Panc1 (cell line): ENCODE results near the gene HLCS.

Experiments used
- POLR2AphosphoS5 ChIP-seq: IDR thresholded peaks from 2 replicates; pipeline ENCODE4 v1.6.1; 2012; ENCODE audit warnings: mild to moderate bottlenecking, low read depth, low read length, moderate library complexity
- TCF7L2 ChIP-seq: IDR thresholded peaks from 2 replicates; pipeline ENCODE4 v1.6.1; 2011; ENCODE audit warnings: mild to moderate bottlenecking, low read depth, low read length, inconsistent platforms
- TF ChIP-seq, protein P1 (sequence below): fragments of 450-650 bp; IDR thresholded peaks from 2 replicates; pipeline ENCODE4 v1.5.1; 2017; ENCODE audit warnings: mild to moderate bottlenecking
- TF ChIP-seq, protein P2 (sequence below), 2 experiments: IDR thresholded peaks; 2 replicates each; pipeline ENCODE4 v1.6.1; 2011 to 2012; ENCODE audit warnings: low read depth in 2 of 2, control low read depth in 1 of 2, low read length in 1 of 2, mild to moderate bottlenecking in 1 of 2, moderate library complexity in 1 of 2; ENCODE audit not compliant: insufficient read depth in 1 of 2

DNA sequence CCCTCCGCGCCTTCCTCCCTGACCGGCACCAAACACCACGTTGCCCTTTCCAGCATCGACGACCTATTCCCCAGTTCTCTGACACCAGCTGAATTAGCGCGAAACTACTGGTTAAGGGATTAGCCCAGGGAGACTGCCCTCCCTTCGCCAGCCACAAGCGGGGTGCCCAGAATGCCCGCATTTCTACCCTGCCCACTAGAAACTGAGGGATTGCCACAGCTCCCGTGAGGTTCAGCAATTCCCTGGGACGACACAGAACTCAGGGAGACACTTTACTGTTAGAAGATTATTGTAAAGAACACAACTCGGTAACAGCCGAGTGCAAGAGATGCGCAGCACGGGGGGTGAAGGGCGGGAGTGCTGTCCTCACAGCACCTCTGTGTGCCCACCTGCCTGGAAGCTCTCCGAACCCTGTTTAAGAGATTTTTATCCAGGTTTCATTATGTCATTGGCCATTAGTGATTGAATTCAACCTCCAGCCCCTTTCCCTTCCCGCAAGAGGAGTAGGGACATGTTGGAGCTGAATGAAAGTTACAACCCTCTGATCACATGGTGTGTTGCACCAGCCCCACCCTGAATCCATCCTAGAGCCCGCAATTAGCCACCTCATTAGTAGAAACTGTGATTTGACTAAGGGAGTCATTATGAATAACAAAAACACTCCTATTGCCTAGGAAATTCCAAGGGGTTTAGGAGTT lies 24.2 kb upstream of the HLCS start:
- TF ChIP-seq, protein P1, sequence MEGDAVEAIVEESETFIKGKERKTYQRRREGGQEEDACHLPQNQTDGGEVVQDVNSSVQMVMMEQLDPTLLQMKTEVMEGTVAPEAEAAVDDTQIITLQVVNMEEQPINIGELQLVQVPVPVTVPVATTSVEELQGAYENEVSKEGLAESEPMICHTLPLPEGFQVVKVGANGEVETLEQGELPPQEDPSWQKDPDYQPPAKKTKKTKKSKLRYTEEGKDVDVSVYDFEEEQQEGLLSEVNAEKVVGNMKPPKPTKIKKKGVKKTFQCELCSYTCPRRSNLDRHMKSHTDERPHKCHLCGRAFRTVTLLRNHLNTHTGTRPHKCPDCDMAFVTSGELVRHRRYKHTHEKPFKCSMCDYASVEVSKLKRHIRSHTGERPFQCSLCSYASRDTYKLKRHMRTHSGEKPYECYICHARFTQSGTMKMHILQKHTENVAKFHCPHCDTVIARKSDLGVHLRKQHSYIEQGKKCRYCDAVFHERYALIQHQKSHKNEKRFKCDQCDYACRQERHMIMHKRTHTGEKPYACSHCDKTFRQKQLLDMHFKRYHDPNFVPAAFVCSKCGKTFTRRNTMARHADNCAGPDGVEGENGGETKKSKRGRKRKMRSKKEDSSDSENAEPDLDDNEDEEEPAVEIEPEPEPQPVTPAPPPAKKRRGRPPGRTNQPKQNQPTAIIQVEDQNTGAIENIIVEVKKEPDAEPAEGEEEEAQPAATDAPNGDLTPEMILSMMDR, result no peak
- TF ChIP-seq TCF7L2 (no peak), POLR2AphosphoS5 (no peak)
- TF ChIP-seq, protein P2, sequence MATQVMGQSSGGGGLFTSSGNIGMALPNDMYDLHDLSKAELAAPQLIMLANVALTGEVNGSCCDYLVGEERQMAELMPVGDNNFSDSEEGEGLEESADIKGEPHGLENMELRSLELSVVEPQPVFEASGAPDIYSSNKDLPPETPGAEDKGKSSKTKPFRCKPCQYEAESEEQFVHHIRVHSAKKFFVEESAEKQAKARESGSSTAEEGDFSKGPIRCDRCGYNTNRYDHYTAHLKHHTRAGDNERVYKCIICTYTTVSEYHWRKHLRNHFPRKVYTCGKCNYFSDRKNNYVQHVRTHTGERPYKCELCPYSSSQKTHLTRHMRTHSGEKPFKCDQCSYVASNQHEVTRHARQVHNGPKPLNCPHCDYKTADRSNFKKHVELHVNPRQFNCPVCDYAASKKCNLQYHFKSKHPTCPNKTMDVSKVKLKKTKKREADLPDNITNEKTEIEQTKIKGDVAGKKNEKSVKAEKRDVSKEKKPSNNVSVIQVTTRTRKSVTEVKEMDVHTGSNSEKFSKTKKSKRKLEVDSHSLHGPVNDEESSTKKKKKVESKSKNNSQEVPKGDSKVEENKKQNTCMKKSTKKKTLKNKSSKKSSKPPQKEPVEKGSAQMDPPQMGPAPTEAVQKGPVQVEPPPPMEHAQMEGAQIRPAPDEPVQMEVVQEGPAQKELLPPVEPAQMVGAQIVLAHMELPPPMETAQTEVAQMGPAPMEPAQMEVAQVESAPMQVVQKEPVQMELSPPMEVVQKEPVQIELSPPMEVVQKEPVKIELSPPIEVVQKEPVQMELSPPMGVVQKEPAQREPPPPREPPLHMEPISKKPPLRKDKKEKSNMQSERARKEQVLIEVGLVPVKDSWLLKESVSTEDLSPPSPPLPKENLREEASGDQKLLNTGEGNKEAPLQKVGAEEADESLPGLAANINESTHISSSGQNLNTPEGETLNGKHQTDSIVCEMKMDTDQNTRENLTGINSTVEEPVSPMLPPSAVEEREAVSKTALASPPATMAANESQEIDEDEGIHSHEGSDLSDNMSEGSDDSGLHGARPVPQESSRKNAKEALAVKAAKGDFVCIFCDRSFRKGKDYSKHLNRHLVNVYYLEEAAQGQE (IDR thresholded peaks at IDR 0.05; ENCODE audit: insufficient read depth in 1 of 2, low read depth in 2 of 2, low read length in 1 of 2), result no peak
